Natural killer cell (primary cell): ENCODE measurements around the gene PLAU. TPM values are rescaled to one million over a fixed set of nuclear protein-coding genes. Genes with fewer than 3 reads are reported as not detected.
"Not testable (repeated sequence)": the region's sequence is repeated elsewhere in the genome, so short reads cannot be mapped to it uniquely, and the experiment has no call there.

Experiments used
- ATAC-seq, 3 donors: fragments of 150-1000 bp in 2 of 3; fragments of 200-7000 bp in 1 of 3; cut with Tn5 transposase; 1 replicate in 1 of 3; 2 replicates in 2 of 3; pipeline ENCODE4 v1.10.0; 2021; ENCODE audit warnings: mild to moderate bottlenecking in 2 of 3, moderate library complexity in 2 of 3
- DNase-seq, 2 donors: peaks; one replicate each; pipeline versions ENCODE4 v3.0.0 to v3.0.0-alpha.2; 2013 to 2021; ENCODE audit warnings: mixed read lengths in 1 of 2
- H3K27ac ChIP-seq: one replicate; pipeline ENCODE4 v1.5.1; 2013; ENCODE audit warnings: mild to moderate bottlenecking, low read length
- H3K27me3 ChIP-seq: one replicate; pipeline ENCODE4 v1.6.1; 2013; ENCODE audit warnings: low read length; ENCODE audit not compliant: control insufficient read depth, insufficient read depth
- H3K36me3 ChIP-seq: one replicate; pipeline ENCODE4 v1.6.1; 2013; ENCODE audit warnings: low read length; ENCODE audit not compliant: control insufficient read depth, insufficient read depth
- H3K4me1 ChIP-seq: one replicate; pipeline ENCODE4 v1.6.1; 2013; ENCODE audit warnings: low read length; ENCODE audit not compliant: control insufficient read depth, insufficient read depth
- H3K4me3 ChIP-seq: one replicate; pipeline ENCODE4 v1.5.1; 2013; ENCODE audit warnings: low read length
- H3K9me3 ChIP-seq: one replicate; pipeline ENCODE4 v1.6.1; 2013; ENCODE audit warnings: low read length; ENCODE audit not compliant: control insufficient read depth, insufficient read depth
- H3K27ac Mint-ChIP-seq, 2 donors: one replicate each; pipeline ENCODE4 v1.8.0; 2022; ENCODE audit warnings: mild to moderate bottlenecking in 2 of 2, mixed read lengths in 2 of 2, moderate library complexity in 1 of 2
- H3K27me3 Mint-ChIP-seq, 2 donors: one replicate each; pipeline ENCODE4 v1.8.0; 2022; ENCODE audit warnings: low read depth in 2 of 2, mixed read lengths in 2 of 2
- H3K36me3 Mint-ChIP-seq: one replicate; pipeline ENCODE4 v1.8.0; 2022; ENCODE audit warnings: mixed read lengths
- H3K4me1 Mint-ChIP-seq, 2 donors: one replicate each; pipeline ENCODE4 v1.8.0; 2022; ENCODE audit warnings: mixed read lengths in 2 of 2
- H3K4me3 Mint-ChIP-seq: one replicate; pipeline ENCODE4 v1.8.0; 2022; ENCODE audit warnings: mild to moderate bottlenecking, moderate library complexity, mixed read lengths
- H3K9me3 Mint-ChIP-seq, 2 donors: one replicate each; pipeline ENCODE4 v1.8.0; 2022; ENCODE audit warnings: mixed read lengths in 2 of 2
- CTCF ChIP-seq: fragments of 200-600 bp; IDR thresholded peaks from one replicate; pipeline ENCODE4 v1.8.0; 2022; ENCODE audit warnings: antibody characterized with exemption
- WGBS: methylation state at CpG from one replicate; pipeline ENCODE4 v1.1.7; 2013; ENCODE audit warnings: missing lambda C conversion rate; ENCODE audit not compliant: insufficient coverage; 5-methylcytosine and 5-hydroxymethylcytosine counted together
- intact Hi-C: fragments of 100-400 bp; cut with micrococcal nuclease; formaldehyde crosslinking; loops from one replicate; pipeline ENCODE4 v1.14.2; 2022
- total RNA-seq, 4 donors: library from RNA; stranded (reverse); fragments of 120-200 nt in 1 of 4; gene quantifications; one replicate each; pipeline versions ENCODE4 v1.2.3 to v1.2.4, GENCODE V29; 2013 to 2022

The PLAU gene
- total RNA-seq, 3 donors from 2014 or later (not counting 1 experiment from before 2014, with no cell fraction given), result 0.12 to 1.6 (median 0.32) TPM

GRCh38 chr10:73888514-73888913, 22.4 kb upstream of the PLAU start:
- no peaks in the 10 kb centered on the region for H3K9me3 ChIP-seq
- ATAC-seq (no peak), DNase-seq (no peak)
- H3K27me3 ChIP-seq, result no peaks in the 10 kb centered on the region
- peaks cover 7 to 11% of the 10 kb centered on the region in 2 donors for H3K4me1 Mint-ChIP-seq
- intact Hi-C loops, result loop anchor here (5.0 kb wide), 3 partner anchors 69 to 264 kb away; partner anchors contain the start of genes ADK and AP3M1
- H3K27ac ChIP-seq, result no peak overlapping the region
- H3K4me3 ChIP-seq, result no peak overlapping the region
- H3K27me3 Mint-ChIP-seq, result peaks cover 0 to 10% of the 10 kb centered on the region in 2 donors
- peaks cover 6% of the 10 kb centered on the region for H3K4me1 ChIP-seq
- H3K36me3 Mint-ChIP-seq, result no peaks in the 10 kb centered on the region
- H3K9me3 Mint-ChIP-seq, result no peaks in the 10 kb centered on the region
- H3K27ac Mint-ChIP-seq, result no peak overlapping the region
- no peak for TF ChIP-seq CTCF
- H3K36me3 ChIP-seq, result no peaks in the 10 kb centered on the region
- 100% methylated on average over 5 of the region's 5 CpGs for WGBS
- H3K4me3 Mint-ChIP-seq, result no peak overlapping the region

GRCh38 chr10:73889014-73889413, 21.9 kb upstream of the PLAU start:
- Mint-ChIP-seq H3K9me3 (no peaks in the 10 kb centered on the region), H3K27ac (no peak overlapping the region), H3K27me3 (peaks cover 0 to 12% of the 10 kb centered on the region in 2 donors), H3K4me3 (no peak overlapping the region), H3K36me3 (no peaks in the 10 kb centered on the region), H3K4me1 (peaks cover 9 to 13% of the 10 kb centered on the region in 2 donors)
- Histone ChIP-seq H3K9me3 (no peaks in the 10 kb centered on the region), H3K27me3 (no peaks in the 10 kb centered on the region), H3K4me1 (peaks cover 7% of the 10 kb centered on the region), H3K4me3 (no peak overlapping the region), H3K27ac (no peak overlapping the region), H3K36me3 (no peaks in the 10 kb centered on the region)
- DNase-seq (no peak), ATAC-seq (peak in 2 of 3 donors; percentile 33 to 40)
- intact Hi-C loops, result loop anchor here (5.0 kb wide), 3 partner anchors 68 to 263 kb away; partner anchors contain the start of genes ADK and AP3M1
- no peak for TF ChIP-seq CTCF
- WGBS, result 60% methylated on average over 7 of the region's 7 CpGs

GRCh38 chr10:73889416-73889815, 21.5 kb upstream of the PLAU start:
- not testable (repeated sequence) for H3K36me3 ChIP-seq, H3K4me3 ChIP-seq, DNase-seq, H3K36me3 Mint-ChIP-seq, H3K4me3 Mint-ChIP-seq, H3K9me3 ChIP-seq, H3K27ac ChIP-seq, H3K27ac Mint-ChIP-seq, H3K9me3 Mint-ChIP-seq, ATAC-seq, H3K27me3 ChIP-seq
- peaks cover 13 to 17% of the 10 kb centered on the region in 2 donors for H3K4me1 Mint-ChIP-seq
- 98% methylated on average over 3 of the region's 3 CpGs for WGBS
- H3K4me1 ChIP-seq, result peaks cover 11% of the 10 kb centered on the region
- intact Hi-C loops, result loop anchor here (5.0 kb wide), 3 partner anchors 68 to 263 kb away; partner anchors contain the start of genes ADK and AP3M1
- H3K27me3 Mint-ChIP-seq, result peaks cover 0 to 12% of the 10 kb centered on the region in 2 donors

- H3K27ac ChIP-seq, result no peak overlapping the region
- H3K27ac Mint-ChIP-seq, result no peak overlapping the region
- no peak for TF ChIP-seq CTCF
- DNase-seq, result no peak
- peaks cover 18% of the 10 kb centered on the region for H3K4me1 ChIP-seq
- H3K9me3 Mint-ChIP-seq, result no peaks in the 10 kb centered on the region
- WGBS, result 78% methylated on average over 5 of the region's 5 CpGs
- intact Hi-C loops, result no loop called here
- H3K36me3 Mint-ChIP-seq, result no peaks in the 10 kb centered on the region
- no peak for ATAC-seq
- no peak overlapping the region for H3K4me3 Mint-ChIP-seq
- no peak overlapping the region for H3K4me3 ChIP-seq
- no peaks in the 10 kb centered on the region for H3K9me3 ChIP-seq
- H3K27me3 Mint-ChIP-seq, result peaks cover 0 to 12% of the 10 kb centered on the region in 2 donors
- no peaks in the 10 kb centered on the region for H3K36me3 ChIP-seq
- H3K27me3 ChIP-seq, result no peaks in the 10 kb centered on the region
- peaks cover 19 to 25% of the 10 kb centered on the region in 2 donors for H3K4me1 Mint-ChIP-seq
Observed at GRCh38 chr10:73890261-73890660, 20.7 kb upstream of the PLAU start.

- peaks cover 18% of the 10 kb centered on the region for H3K4me1 ChIP-seq
- H3K36me3 Mint-ChIP-seq, H3K4me3 ChIP-seq, H3K9me3 ChIP-seq, ATAC-seq, DNase-seq, H3K27me3 ChIP-seq, H3K36me3 ChIP-seq, H3K4me3 Mint-ChIP-seq, H3K9me3 Mint-ChIP-seq, intact Hi-C loops, H3K27ac Mint-ChIP-seq, H3K27ac ChIP-seq: not testable (repeated sequence)
- peaks cover 0 to 12% of the 10 kb centered on the region in 2 donors for H3K27me3 Mint-ChIP-seq
- H3K4me1 Mint-ChIP-seq, result peaks cover 18 to 23% of the 10 kb centered on the region in 2 donors
- 81% methylated on average over 3 of the region's 3 CpGs for WGBS
Observed at GRCh38 chr10:73890830-73891229, 20.1 kb upstream of the PLAU start.
